DND-41 (cell line): ENCODE data around the gene G0S2.

ENCODE experiments used
- ATAC-seq: fragments of 200-7000 bp; cut with Tn5 transposase; 3 replicates; pipeline ENCODE4 v1.9.1; 2021; ENCODE audit warnings: low read depth; ENCODE audit not compliant: insufficient read depth
- DNase-seq: peaks from one replicate; pipeline ENCODE4 v3.0.0-alpha.2; 2020
- H2AFZ ChIP-seq: 2 replicates; pipeline ENCODE4 v1.6.0; 2012; ENCODE audit warnings: low read depth, low read length
- H3K27ac ChIP-seq: 2 replicates; pipeline ENCODE4 v1.5.1; 2012; ENCODE audit warnings: low read length, inconsistent platforms
- H3K27me3 ChIP-seq: fragments of 200-600 bp; sonication (generic); 2 replicates; pipeline ENCODE4 v1.6.0; 2012; ENCODE audit warnings: low read length, mild to moderate bottlenecking, inconsistent platforms; ENCODE audit not compliant: insufficient read depth, poor library complexity
- H3K36me3 ChIP-seq: 2 replicates; pipeline ENCODE4 v1.5.1; 2012; ENCODE audit warnings: low read length, inconsistent platforms; ENCODE audit not compliant: insufficient read depth
- H3K4me1 ChIP-seq: 2 replicates; pipeline ENCODE4 v1.5.1; 2012; ENCODE audit warnings: mild to moderate bottlenecking, low read length; ENCODE audit not compliant: insufficient read depth
- H3K4me2 ChIP-seq: 2 replicates; pipeline ENCODE4 v1.6.0; 2012; ENCODE audit warnings: mild to moderate bottlenecking, moderate library complexity, low read length, inconsistent platforms; ENCODE audit not compliant: insufficient read depth
- H3K4me3 ChIP-seq, 2 experiments: fragments of 200-600 bp in 1 of 2; shearing (Covaris generic) in 1 of 2; 2 replicates each; pipeline ENCODE4 v1.5.1; 2012 to 2016; ENCODE audit warnings: inconsistent platforms in 2 of 2, low read length in 2 of 2, mild to moderate bottlenecking in 2 of 2, low read depth in 1 of 2, moderate library complexity in 1 of 2
- H3K79me2 ChIP-seq: 2 replicates; pipeline ENCODE4 v1.6.0; 2012; ENCODE audit warnings: low read length, inconsistent platforms; ENCODE audit not compliant: insufficient read depth
- H3K9ac ChIP-seq: 2 replicates; pipeline ENCODE4 v1.6.0; 2012; ENCODE audit warnings: low read depth, mild to moderate bottlenecking, inconsistent platforms, low read length, moderate library complexity
- H3K9me3 ChIP-seq: 2 replicates; pipeline ENCODE4 v1.5.1; 2012; ENCODE audit warnings: low read length, moderate library complexity, mild to moderate bottlenecking, inconsistent platforms; ENCODE audit not compliant: insufficient read depth, severe bottlenecking
- H4K20me1 ChIP-seq: 2 replicates; pipeline ENCODE4 v1.6.0; 2012; ENCODE audit warnings: low read length; ENCODE audit not compliant: insufficient read depth
- CTCF ChIP-seq: IDR thresholded peaks from 2 replicates; pipeline ENCODE4 v1.5.1; 2012; ENCODE audit warnings: borderline replicate concordance, low read length, moderate library complexity, mild to moderate bottlenecking; ENCODE audit not compliant: poor library complexity, severe bottlenecking; ENCODE audit errors: extremely low read depth
- EZH2 ChIP-seq: IDR thresholded peaks from 3 replicates; pipeline ENCODE4 v1.6.1; 2012; ENCODE audit warnings: borderline replicate concordance, low read depth, mild to moderate bottlenecking, moderate library complexity, low read length, inconsistent platforms; ENCODE audit not compliant: severe bottlenecking

Gene G0S2

GRCh38 chr1:209692296-209692695 lies 17.1 kb downstream of the G0S2 start:
- H3K36me3 ChIP-seq: no peaks in the 10 kb centered on the region
- no peak for TF ChIP-seq CTCF
- no peak for TF ChIP-seq EZH2
- DNase-seq: no peak
- H3K4me2 ChIP-seq: no peak overlapping the region
- H3K4me1 ChIP-seq: peaks cover 4% of the 10 kb centered on the region
- no peaks in the 10 kb centered on the region for H4K20me1 ChIP-seq
- H3K4me3 ChIP-seq: no peak overlapping the region
- no peak for ATAC-seq
- no peaks in the 10 kb centered on the region for H3K9me3 ChIP-seq
- H3K27ac ChIP-seq: no peak overlapping the region
- no peaks in the 10 kb centered on the region for H3K27me3 ChIP-seq
- no peak overlapping the region for H3K9ac ChIP-seq
- H2AFZ ChIP-seq: no peak overlapping the region
- no peaks in the 10 kb centered on the region for H3K79me2 ChIP-seq

- H4K20me1 ChIP-seq: no peaks in the 10 kb centered on the region
- peak overlapping the region; percentile 2; the same call in 1 of the 2 replicates for H3K4me2 ChIP-seq
- H3K79me2 ChIP-seq: no peaks in the 10 kb centered on the region
- no peak overlapping the region for H3K27ac ChIP-seq
- no peak overlapping the region for H2AFZ ChIP-seq
- H3K9ac ChIP-seq: no peak overlapping the region
- DNase-seq: peak; percentile 66
- no peaks in the 10 kb centered on the region for H3K27me3 ChIP-seq
- H3K36me3 ChIP-seq: no peaks in the 10 kb centered on the region
- ATAC-seq: peak; percentile 67; the same call in 2 of the 3 replicates
- no peaks in the 10 kb centered on the region for H3K9me3 ChIP-seq
- no peak overlapping the region for H3K4me3 ChIP-seq
- H3K4me1 ChIP-seq: peaks cover 4% of the 10 kb centered on the region
- peak; percentile 82 for TF ChIP-seq CTCF
- TF ChIP-seq EZH2: no peak
Measured at GRCh38 chr1:209692745-209693504, 17.7 kb downstream of the G0S2 start.

GRCh38 chr1:209696673-209697072 lies 21.5 kb downstream of the G0S2 start:
- Histone ChIP-seq H3K4me2 (no peak overlapping the region), H3K4me3 (no peak overlapping the region), H3K9ac (no peak overlapping the region), H3K79me2 (no peaks in the 10 kb centered on the region), H3K9me3 (no peaks in the 10 kb centered on the region), H3K36me3 (no peaks in the 10 kb centered on the region), H3K27ac (no peak overlapping the region), H2AFZ (no peak overlapping the region), H3K4me1 (peaks cover 4% of the 10 kb centered on the region), H4K20me1 (no peaks in the 10 kb centered on the region), H3K27me3 (peaks cover 2% of the 10 kb centered on the region)
- no peak for ATAC-seq
- DNase-seq: no peak
- TF ChIP-seq CTCF (no peak), EZH2 (no peak)
